Nucleus accumbens (tissue), 56 donors: ENCODE measurements around the gene AGK.
"Not testable (repeated sequence)": the region's sequence is repeated elsewhere in the genome, so short reads cannot be mapped to it uniquely, and the experiment has no call there.

Source experiments
- DNase-seq, 56 donors: peaks; one replicate each; lab custom pipeline; 2025; lab: John Stamatoyannopoulos, UW

The AGK gene

GRCh38 chr7:141640239-141640840, 89.1 kb downstream of the AGK start:
- DNase-seq = no peak

DNA sequence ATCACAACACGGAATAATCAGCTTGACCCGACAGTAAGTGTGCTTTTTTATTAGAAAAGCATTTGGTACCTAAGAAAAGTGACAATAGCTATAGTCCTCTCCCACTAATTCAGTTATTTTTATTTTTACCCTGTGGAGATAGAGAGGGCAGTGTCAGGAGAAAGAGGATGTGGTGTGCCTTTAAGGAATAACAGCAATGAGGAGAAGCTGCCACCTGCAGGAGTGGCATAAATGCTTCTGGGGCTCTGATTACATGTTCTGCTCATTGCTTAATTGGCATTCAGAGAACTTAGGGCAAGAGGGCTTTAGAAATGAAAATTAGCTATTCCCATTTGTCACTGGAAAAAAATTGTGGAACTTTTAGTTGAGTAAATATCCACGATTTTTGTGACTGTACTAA, 90.7 kb downstream of the AGK start:
- no peak for DNase-seq

DNA sequence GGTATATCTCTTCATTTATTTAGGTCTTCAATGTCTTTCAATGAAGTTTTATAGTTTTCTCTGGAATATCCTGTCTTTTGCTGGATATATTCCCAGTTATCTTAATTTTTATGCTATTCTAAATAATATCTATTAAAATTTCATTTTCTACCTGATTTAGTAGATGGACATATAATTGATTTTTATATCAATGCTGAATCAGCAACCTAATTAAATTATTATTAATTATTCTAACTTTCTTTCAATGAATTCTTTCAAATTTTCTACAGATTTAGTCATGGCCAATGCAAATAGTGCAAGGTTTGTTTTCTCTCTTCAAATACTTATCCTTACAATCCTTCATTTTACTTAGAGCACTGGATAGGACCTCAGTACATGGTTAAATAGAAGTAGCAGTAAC, 94.0 kb downstream of the AGK start:
- DNase-seq = no peak

- DNase-seq = no peak
These were observed 95.7 kb downstream of the AGK start for GRCh38 chr7:141646826-141647480.

GRCh38 chr7:141647701-141648100, 96.5 kb downstream of the AGK start:
- DNase-seq = not testable (repeated sequence)

GRCh38 chr7:141648276-141649114, 97.3 kb downstream of the AGK start:
- no peak for DNase-seq

- DNase-seq = no peak
These were observed 98.1 kb downstream of the AGK start for GRCh38 chr7:141649137-141649864.

GRCh38 chr7:141649865-141650634, 98.8 kb downstream of the AGK start:
- DNase-seq = peak in 52 of 56 donors; percentile 13 to 87 (median 62)

GRCh38 chr7:141651417-141651816, 100.2 kb downstream of the AGK start:
- no peak for DNase-seq

DNA sequence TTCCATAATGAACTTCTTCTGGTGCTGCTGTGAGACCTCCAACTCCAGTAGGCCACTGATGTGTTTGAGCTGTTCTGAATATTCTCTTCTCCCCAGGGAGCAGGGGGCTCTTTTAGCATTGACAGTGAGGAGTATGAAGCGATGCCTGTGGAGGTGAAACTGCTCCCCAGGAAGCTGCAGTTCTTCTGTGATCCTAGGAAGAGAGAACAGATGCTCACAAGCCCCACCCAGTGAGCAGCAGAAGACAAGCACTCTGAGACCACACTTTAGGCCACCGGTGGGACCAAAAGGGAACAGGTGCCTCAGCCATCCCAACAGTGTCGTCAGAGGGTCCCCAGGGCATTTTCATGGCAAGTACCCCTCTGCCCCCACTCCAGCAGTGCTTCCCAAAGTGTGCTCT, 101.5 kb downstream of the AGK start:
- DNase-seq = no peak

DNA sequence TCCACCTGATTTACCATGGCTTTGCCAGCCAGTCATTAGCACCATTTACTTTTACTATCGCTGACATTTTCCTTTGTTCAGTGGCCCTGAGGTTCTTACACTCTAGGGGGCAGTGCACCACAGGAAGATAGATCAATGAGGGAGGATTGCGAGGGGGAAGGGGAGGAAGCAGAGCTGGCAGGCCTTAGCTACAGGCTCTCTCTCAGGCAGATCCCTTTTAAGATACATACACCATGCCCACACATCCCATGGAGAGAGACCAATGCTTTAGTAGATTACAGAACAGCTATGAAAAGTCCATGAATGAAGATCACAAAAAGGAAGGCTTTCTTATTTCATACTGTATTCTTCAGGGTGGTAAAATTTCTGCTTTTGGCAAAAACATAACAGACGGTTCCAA, 103.3 kb downstream of the AGK start:
- DNase-seq = peak in 49 of 56 donors; percentile 12 to 88 (median 58)

GRCh38 chr7:141659501-141659900, 108.3 kb downstream of the AGK start:
- no peak for DNase-seq

DNA sequence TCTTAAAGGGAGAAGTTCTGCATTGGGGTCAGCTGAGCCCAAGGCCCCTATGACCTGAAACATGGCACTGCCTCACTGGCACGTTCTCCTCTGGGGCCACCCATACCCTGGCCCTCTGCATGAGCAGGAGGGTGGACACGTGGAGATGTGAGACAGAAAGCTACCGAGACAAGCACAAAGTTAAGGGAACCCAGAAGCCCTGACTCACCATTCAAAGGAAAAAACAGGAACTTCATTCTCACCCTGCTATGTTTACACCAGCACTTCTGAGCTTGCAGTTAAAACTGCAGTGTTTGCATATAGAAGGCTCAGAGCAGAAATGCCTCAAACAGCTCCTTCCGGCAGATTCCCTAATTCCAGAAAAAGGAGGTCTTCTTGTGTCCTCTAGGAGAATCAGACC, 109.0 kb downstream of the AGK start:
- DNase-seq = peak in 5 of 56 donors; percentile 8 to 43 (median 23)

DNA sequence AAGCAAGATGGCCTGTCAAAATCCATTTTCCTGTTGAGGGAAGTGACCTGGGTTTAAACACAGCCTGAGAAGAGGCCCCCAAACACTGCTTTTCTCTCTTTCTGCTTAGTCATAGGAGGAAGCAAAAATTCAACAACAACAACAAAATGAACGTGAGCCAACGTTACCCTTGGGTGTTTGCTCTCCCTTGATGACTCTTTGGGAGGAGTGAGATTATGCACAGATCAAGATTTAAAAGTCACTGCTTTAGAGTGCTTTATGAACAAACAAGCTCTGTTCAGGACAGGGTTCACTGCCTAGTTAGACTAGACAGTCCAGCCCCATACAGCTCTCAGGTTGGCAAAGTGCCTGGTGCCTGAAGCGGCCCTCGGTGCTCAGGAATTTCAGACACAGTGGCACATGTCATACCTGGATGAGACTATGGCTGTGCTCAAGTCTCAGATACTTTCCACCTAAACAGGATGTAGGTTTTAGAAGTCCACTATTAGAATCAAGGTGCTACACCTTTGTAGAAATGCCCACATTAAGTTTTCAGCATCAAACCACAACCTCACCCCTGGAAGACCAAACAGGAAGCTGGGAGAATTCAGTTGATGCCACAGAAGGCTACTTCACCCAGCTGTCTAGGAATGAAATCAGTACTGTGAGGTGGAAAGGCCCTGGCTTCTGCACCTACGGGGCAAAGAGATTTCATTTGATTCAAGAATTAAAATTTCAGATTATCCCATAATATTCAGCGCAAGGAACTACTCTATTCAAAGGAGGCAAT, 112.1 kb downstream of the AGK start:
- no peak for DNase-seq

- DNase-seq = no peak
These were observed 113.2 kb downstream of the AGK start for GRCh38 chr7:141664450-141664849.

DNA sequence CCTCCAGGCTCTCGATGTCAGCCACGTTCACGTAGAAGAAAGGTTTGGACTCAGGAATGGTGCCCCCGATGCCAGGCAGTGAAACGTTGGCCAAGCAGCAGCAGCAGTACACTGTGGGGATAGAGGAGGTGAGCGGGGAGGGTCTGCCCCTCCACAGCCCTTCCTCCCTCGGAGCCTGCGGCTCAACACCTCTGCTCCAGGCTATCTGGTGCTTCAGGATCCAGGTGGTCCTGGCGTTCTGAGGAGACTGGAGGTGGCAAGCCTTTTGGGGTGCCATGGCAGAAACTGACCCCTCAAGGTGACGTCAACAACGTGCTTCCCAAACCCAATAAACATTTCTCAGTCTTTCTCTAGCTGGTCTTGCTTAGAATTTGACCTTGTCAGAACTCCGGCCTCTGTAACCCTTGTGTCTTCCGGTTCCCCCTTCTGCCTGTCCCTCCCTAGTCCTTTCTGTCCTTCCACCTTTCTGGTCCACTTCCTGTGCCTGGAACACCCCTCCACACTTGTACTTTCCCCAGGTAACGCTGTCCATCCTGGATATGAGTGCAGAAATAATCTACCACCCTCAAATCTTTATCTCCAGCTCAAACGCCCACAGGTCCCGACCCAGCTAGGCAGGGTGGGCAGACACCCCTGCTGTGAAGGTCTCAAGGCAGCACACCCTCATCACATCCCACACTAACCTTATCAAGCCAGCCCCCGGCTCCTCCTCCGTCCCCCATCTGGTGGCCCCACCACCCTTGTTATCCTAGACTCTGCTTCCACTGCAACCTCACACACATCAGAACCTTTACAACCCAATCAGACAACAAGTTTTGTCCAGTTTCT, 114.2 kb downstream of the AGK start:
- DNase-seq = no peak

DNA sequence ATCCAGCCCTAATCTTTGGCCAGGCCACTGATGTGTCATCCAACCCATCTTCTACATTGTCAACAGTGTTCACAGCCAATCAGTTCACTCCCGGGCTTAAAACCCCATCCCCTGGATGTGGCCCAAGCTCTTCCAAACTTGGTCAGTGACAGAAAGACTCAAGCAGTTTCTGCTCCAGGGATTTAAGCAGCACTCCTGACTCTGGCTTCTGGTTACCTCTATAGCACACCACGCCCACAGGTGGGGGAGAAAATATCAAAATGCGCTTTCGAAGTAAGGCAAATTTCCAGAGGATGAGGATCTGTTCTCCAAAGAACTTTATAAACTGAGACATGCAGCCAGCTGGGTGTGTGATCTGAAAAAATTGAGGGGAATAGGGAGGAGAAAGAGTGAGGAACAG, 114.9 kb downstream of the AGK start:
- no peak for DNase-seq

DNA sequence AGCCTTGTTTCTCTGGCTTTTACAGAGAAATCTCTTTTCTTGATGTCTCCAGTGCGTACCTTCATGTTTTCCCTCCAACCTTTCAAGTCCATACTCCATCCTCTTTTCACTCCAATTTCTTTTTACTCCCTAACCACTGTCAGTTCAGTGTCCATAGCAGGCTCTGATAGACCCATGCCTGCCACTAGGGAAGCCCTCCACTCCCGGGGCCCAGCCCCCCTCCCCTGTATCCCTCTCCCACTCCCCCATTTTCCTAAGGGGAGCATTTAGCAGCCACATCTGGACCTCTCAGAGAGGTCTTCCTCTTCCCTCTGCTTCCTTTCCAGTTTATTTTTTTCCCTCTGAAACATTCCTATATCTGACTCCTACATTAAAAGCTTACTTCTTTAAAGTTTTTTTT, 117.6 kb downstream of the AGK start:
- no peak for DNase-seq
